ENCODE measurements around the gene SCARB1.

Gene SCARB1

GRCh38 chr12:124816295-124816854 lies 47.3 kb downstream of the SCARB1 start:
- DNase-seq (ENCODE audit: extremely low read depth, insufficient read length), result no peak
- no peak for TF ChIP-seq CTCF (IDR thresholded peaks at IDR 0.05; ENCODE audit: insufficient read depth, low read length, poor library complexity, severe bottlenecking)
- Histone ChIP-seq H3K36me3 (ENCODE audit: control insufficient read depth, insufficient read depth, low read length) (peaks cover 46% of the 10 kb centered on the region), H3K4me3 (replicated peaks; ENCODE audit: low read depth, low read length) (no peak overlapping the region), H3K27me3 (replicated peaks; ENCODE audit: control insufficient read depth, insufficient read depth, low read length) (no peaks in the 10 kb centered on the region)

DNA sequence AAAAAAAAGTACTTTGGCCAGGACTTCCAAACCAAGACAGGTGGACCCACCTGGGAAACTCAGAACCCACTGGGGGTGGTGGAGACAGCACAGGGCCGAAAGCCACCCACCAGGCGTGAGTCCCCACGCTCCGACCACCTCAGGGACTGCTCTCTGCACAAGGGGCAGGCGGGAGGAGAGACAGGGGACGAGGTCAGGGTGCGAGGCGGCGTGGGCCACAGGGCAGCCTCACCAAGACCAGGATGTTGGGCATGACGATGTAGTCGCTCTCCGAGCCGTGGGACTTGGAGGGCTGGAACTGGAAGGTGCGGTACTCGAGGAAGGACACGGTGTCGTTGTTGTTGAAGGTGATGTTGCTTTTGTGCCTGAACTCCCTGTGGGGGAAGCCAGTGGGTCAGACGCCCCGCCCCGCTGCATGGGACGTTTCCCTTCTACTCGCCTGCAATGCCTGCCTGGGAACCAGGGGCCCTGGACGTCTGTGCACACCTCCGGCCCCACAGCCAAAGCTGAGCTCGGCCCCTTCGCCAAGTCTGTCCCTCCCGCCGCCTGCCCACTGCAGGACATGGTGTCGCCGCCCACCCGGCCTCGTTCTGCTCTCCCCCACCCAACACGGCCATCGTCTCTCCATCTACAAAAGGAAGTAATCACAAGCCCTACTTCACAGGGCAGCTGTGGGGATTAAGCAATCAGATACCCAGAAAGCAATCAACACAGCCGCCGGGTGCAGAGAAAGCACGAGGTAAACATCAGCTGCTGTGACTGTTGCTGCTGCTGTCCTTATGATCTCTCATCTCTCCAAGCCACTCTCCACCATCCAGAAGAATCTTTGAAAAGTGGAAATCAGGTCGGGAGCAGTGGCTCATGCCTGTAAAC lies 48.7 kb downstream of the SCARB1 start:
- Histone ChIP-seq H3K36me3 (ENCODE audit: control insufficient read depth, insufficient read depth, low read length) (peaks cover 53% of the 10 kb centered on the region), H3K27me3 (replicated peaks; ENCODE audit: control insufficient read depth, insufficient read depth, low read length) (no peaks in the 10 kb centered on the region)
- TF ChIP-seq CTCF (IDR thresholded peaks at IDR 0.05; ENCODE audit: insufficient read depth, low read length, poor library complexity, severe bottlenecking), result no peak

DNA sequence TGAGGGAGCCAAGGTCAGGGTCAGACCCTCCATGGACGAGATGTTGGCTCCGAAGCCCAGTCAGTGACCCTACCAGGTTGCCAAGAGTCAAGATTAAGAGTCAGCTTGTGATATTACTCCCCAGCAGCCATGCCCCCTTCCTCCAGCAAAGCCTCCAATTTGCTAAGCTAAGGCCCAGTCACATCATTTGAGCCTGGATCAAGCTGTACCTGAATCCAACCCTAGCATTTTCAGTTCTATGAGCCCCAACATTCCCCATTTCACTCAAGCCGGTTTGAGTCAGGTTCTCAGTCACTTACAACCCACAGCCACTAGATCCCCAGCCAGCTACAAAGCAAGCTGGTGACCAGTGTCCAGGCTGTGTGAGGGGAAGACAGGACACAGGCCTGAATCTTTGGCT lies 49.9 kb downstream of the SCARB1 start:
- DNase-seq (ENCODE audit: extremely low read depth, insufficient read length), result no peak
- peaks cover 59% of the 10 kb centered on the region for H3K36me3 ChIP-seq (ENCODE audit: control insufficient read depth, insufficient read depth, low read length)
- no peaks in the 10 kb centered on the region for H3K27me3 ChIP-seq (replicated peaks; ENCODE audit: control insufficient read depth, insufficient read depth, low read length)
- TF ChIP-seq CTCF (IDR thresholded peaks at IDR 0.05; ENCODE audit: insufficient read depth, low read length, poor library complexity, severe bottlenecking), result no peak
- no peak overlapping the region for H3K4me3 ChIP-seq (replicated peaks; ENCODE audit: low read depth, low read length)

More for the DNA sequence above, 48.7 kb downstream of the SCARB1 start:
- no peak overlapping the region for H3K4me3 ChIP-seq (replicated peaks; ENCODE audit: low read depth, low read length)
- no peak for DNase-seq (ENCODE audit: extremely low read depth, insufficient read length)

DNA sequence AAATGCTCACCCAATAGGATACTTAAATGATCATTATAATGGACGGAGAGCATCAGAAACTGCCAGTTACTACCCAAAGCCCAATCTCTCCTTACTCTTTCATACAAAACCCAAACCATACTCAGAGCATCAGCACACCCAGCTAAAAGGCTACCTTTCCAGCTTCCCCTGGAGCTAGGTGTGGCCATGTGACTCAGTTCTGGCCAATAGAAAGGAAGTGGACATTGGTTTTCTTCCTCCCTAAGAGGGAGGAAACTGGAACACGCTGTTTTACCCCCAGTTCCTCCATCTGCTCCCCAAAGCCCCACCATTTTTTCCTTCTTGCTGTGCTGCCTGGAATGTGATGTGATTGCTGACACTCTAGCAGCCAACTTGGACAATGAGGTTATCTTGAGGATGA lies 50.7 kb downstream of the SCARB1 start:
- no peak for DNase-seq (ENCODE audit: extremely low read depth, insufficient read length)
- Histone ChIP-seq H3K4me3 (replicated peaks; ENCODE audit: low read depth, low read length) (no peak overlapping the region), H3K36me3 (ENCODE audit: control insufficient read depth, insufficient read depth, low read length) (peaks cover 59% of the 10 kb centered on the region), H3K27me3 (replicated peaks; ENCODE audit: control insufficient read depth, insufficient read depth, low read length) (no peaks in the 10 kb centered on the region)
- TF ChIP-seq CTCF (IDR thresholded peaks at IDR 0.05; ENCODE audit: insufficient read depth, low read length, poor library complexity, severe bottlenecking), result no peak

DNA sequence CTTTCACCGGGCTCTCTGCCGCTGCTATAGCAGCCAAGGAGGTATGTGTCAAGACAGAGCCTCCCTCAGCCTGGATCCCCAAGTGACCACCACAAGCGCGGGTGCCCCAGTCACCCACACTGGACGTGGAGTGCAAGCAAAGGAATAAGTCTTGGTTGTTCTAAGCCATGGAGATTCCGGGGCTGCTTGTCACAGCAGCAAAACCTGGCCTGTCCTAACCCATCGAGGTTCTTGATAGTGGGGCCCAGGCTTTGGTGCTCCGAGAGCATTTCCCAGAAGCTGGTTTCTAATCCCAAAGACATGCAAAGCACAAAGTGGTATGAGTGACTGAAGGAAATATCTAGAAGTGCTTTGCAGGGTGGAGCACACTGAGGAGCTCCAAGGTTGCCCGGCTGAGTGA lies 51.3 kb downstream of the SCARB1 start:
- Histone ChIP-seq H3K27me3 (replicated peaks; ENCODE audit: control insufficient read depth, insufficient read depth, low read length) (no peaks in the 10 kb centered on the region), H3K36me3 (ENCODE audit: control insufficient read depth, insufficient read depth, low read length) (peaks cover 59% of the 10 kb centered on the region), H3K4me3 (replicated peaks; ENCODE audit: low read depth, low read length) (no peak overlapping the region)
- no peak for DNase-seq (ENCODE audit: extremely low read depth, insufficient read length)
- no peak for TF ChIP-seq CTCF (IDR thresholded peaks at IDR 0.05; ENCODE audit: insufficient read depth, low read length, poor library complexity, severe bottlenecking)

Data from GM06990 (cell line).